RWPE2 (cell line): Measurements from ENCODE around the gene ALCAM.

Experiments used
- ATAC-seq: fragments of 200-7000 bp; cut with Tn5 transposase; 3 replicates; pipeline ENCODE4 v1.9.1; 2021; ENCODE audit warnings: low read depth
- DNase-seq: peaks from one replicate; pipeline ENCODE4 v3.0.0-alpha.2; 2020; ENCODE audit warnings: low spot score
- H3K27ac ChIP-seq: fragments of 450-650 bp; 2 replicates; pipeline ENCODE4 v1.5.1; 2017; ENCODE audit warnings: mild to moderate bottlenecking; ENCODE audit not compliant: poor library complexity, severe bottlenecking
- H3K27me3 ChIP-seq: fragments of 250-450 bp; sonication (Bioruptor Pico); 2 replicates; pipeline ENCODE4 v1.5.1; 2021; ENCODE audit warnings: mild to moderate bottlenecking, moderate library complexity; ENCODE audit not compliant: insufficient read depth, poor library complexity, severe bottlenecking
- H3K36me3 ChIP-seq: fragments of 250-450 bp; sonication (Bioruptor Pico); 2 replicates; pipeline ENCODE4 v1.5.1; 2020; ENCODE audit warnings: low read depth, mild to moderate bottlenecking, moderate library complexity
- H3K4me1 ChIP-seq: fragments of 250-450 bp; sonication (Bioruptor Pico); 2 replicates; pipeline ENCODE4 v1.5.1; 2021; ENCODE audit warnings: mild to moderate bottlenecking, moderate library complexity; ENCODE audit not compliant: insufficient read depth, poor library complexity, severe bottlenecking
- H3K4me3 ChIP-seq: fragments of 250-450 bp; sonication (Bioruptor Pico); 2 replicates; pipeline ENCODE4 v1.5.1; 2021; ENCODE audit warnings: mild to moderate bottlenecking, moderate library complexity; ENCODE audit not compliant: severe bottlenecking
- H3K9me3 ChIP-seq: fragments of 250-450 bp; sonication (Bioruptor Pico); 2 replicates; pipeline ENCODE4 v1.5.1; 2021; ENCODE audit warnings: mild to moderate bottlenecking, moderate library complexity; ENCODE audit not compliant: severe bottlenecking
- CTCF ChIP-seq: fragments of 450-650 bp; IDR thresholded peaks from one replicate; pipeline ENCODE4 v1.5.1; 2017; ENCODE audit warnings: mild to moderate bottlenecking, moderate library complexity; ENCODE audit not compliant: poor library complexity, severe bottlenecking

Gene ALCAM

GRCh38 chr3:105343991-105344390, 22.7 kb upstream of the ALCAM start:
- no peaks in the 10 kb centered on the region for H3K9me3 ChIP-seq
- ATAC-seq = no peak
- no peaks in the 10 kb centered on the region for H3K27me3 ChIP-seq
- H3K4me1 ChIP-seq = no peaks in the 10 kb centered on the region
- no peak overlapping the region for H3K27ac ChIP-seq
- TF ChIP-seq CTCF = no peak
- H3K36me3 ChIP-seq = no peaks in the 10 kb centered on the region
- no peak overlapping the region for H3K4me3 ChIP-seq
- no peak for DNase-seq

GRCh38 chr3:105345156-105345555, 21.6 kb upstream of the ALCAM start:
- no peak overlapping the region for H3K4me3 ChIP-seq
- no peaks in the 10 kb centered on the region for H3K9me3 ChIP-seq
- ATAC-seq (no peak), DNase-seq (no peak)
- H3K4me1 ChIP-seq = no peaks in the 10 kb centered on the region
- no peak overlapping the region for H3K27ac ChIP-seq
- H3K36me3 ChIP-seq = no peaks in the 10 kb centered on the region
- H3K27me3 ChIP-seq = no peaks in the 10 kb centered on the region
- no peak for TF ChIP-seq CTCF

GRCh38 chr3:105347625-105348302, 18.9 kb upstream of the ALCAM start:
- no peak for ATAC-seq
- Histone ChIP-seq H3K9me3 (no peaks in the 10 kb centered on the region), H3K4me1 (peaks cover 16% of the 10 kb centered on the region), H3K4me3 (no peak overlapping the region), H3K27me3 (no peaks in the 10 kb centered on the region), H3K27ac (no peak overlapping the region), H3K36me3 (no peaks in the 10 kb centered on the region)
- no peak for DNase-seq
- no peak for TF ChIP-seq CTCF

- no peak overlapping the region for H3K27ac ChIP-seq
- H3K36me3 ChIP-seq = no peaks in the 10 kb centered on the region
- TF ChIP-seq CTCF = no peak
- ATAC-seq (no peak), DNase-seq (no peak)
- H3K9me3 ChIP-seq = no peaks in the 10 kb centered on the region
- H3K4me3 ChIP-seq = no peak overlapping the region
- peaks cover 21% of the 10 kb centered on the region for H3K4me1 ChIP-seq
- H3K27me3 ChIP-seq = no peaks in the 10 kb centered on the region
Measured at GRCh38 chr3:105348307-105348706, 18.4 kb upstream of the ALCAM start.

GRCh38 chr3:105349684-105350387, 16.9 kb upstream of the ALCAM start:
- Histone ChIP-seq H3K9me3 (no peaks in the 10 kb centered on the region), H3K27ac (no peak overlapping the region), H3K4me1 (peaks cover 27% of the 10 kb centered on the region), H3K4me3 (no peak overlapping the region), H3K27me3 (no peaks in the 10 kb centered on the region), H3K36me3 (no peaks in the 10 kb centered on the region)
- ATAC-seq (no peak), DNase-seq (no peak)
- TF ChIP-seq CTCF = no peak
